A673 (cell line): ENCODE data around the gene DGKZ. TPM values are rescaled to one million over a fixed set of nuclear protein-coding genes. Genes with fewer than 3 reads are reported as not detected.
A peak's percentile ranks its signal among the peaks of the same experiment; 100 is the strongest.
"Not testable (repeated sequence)": the region's sequence is repeated elsewhere in the genome, so short reads cannot be mapped to it uniquely, and the experiment has no call there.

Source experiments
- BruUV-seq: library from RNA; stranded (reverse); fragments of 400-500 nt; replicated peaks from 2 replicates; lab custom pipeline; 2021; lab: Mats Ljungman, UMichigan
- CTCF ChIA-PET: fragments of 300-600 bp; sonication (Branson Sonifier 250); formaldehyde crosslinking; loops from one replicate; lab custom pipeline; 2022; ENCODE audit warnings: antibody characterized with exemption; lab: Charles Lee
- POLR2A ChIA-PET: fragments of 300-600 bp; sonication (Branson Sonifier 250); formaldehyde crosslinking; loops from one replicate; lab custom pipeline; 2022; ENCODE audit warnings: antibody characterized with exemption; ENCODE audit not compliant: low non-redundant PET; lab: Charles Lee
- DNase-seq: peaks from one replicate; pipeline ENCODE4 v3.0.0-alpha.2; 2015; ENCODE audit warnings: low spot score
- H3K27ac ChIP-seq: fragments of 200-600 bp; sonication (generic); 2 replicates; pipeline ENCODE4 v1.5.1; 2016; ENCODE audit warnings: mixed run types, low read depth, mild to moderate bottlenecking, mixed read lengths, antibody characterized with exemption, low read length; ENCODE audit not compliant: poor library complexity, severe bottlenecking
- H3K27me3 ChIP-seq: fragments of 200-600 bp; sonication (generic); replicated peaks from 2 replicates; pipeline ENCODE4 v1.6.1; 2017; ENCODE audit warnings: mixed run types, low read depth, mild to moderate bottlenecking, mixed read lengths, antibody characterized with exemption, low read length; ENCODE audit not compliant: insufficient read depth, poor library complexity
- H3K36me3 ChIP-seq: fragments of 200-600 bp; sonication (generic); 2 replicates; pipeline ENCODE4 v1.6.1; 2016; ENCODE audit warnings: mixed run types, mild to moderate bottlenecking, mixed read lengths, antibody characterized with exemption, low read length; ENCODE audit not compliant: insufficient read depth, poor library complexity, severe bottlenecking
- H3K4me1 ChIP-seq: fragments of 200-600 bp; sonication (generic); 2 replicates; pipeline ENCODE4 v1.6.1; 2017; ENCODE audit warnings: mixed run types, mild to moderate bottlenecking, mixed read lengths, antibody characterized with exemption, low read length; ENCODE audit not compliant: insufficient read depth, poor library complexity, severe bottlenecking
- H3K4me3 ChIP-seq: fragments of 200-600 bp; sonication (generic); 2 replicates; pipeline ENCODE4 v1.5.1; 2016; ENCODE audit warnings: low read depth, mixed run types, mild to moderate bottlenecking, mixed read lengths, low read length; ENCODE audit not compliant: poor library complexity, severe bottlenecking
- H3K9me3 ChIP-seq: fragments of 200-600 bp; sonication (generic); 2 replicates; pipeline ENCODE4 v1.6.1; 2016; ENCODE audit warnings: mixed run types, low read depth, mild to moderate bottlenecking, mixed read lengths, antibody characterized with exemption, low read length; ENCODE audit not compliant: poor library complexity, severe bottlenecking
- CTCF ChIP-seq: fragments of 300-800, 200-600 bp; sonication (generic); conservative IDR thresholded peaks from 2 replicates; pipeline ENCODE4 v1.5.1; 2017; ENCODE audit warnings: low read depth, mild to moderate bottlenecking, antibody characterized with exemption, low read length, moderate library complexity, mixed read lengths
- EZH2 ChIP-seq: fragments of 200-600 bp; sonication (generic); IDR thresholded peaks from 2 replicates; pipeline ENCODE4 v1.6.1; 2017; ENCODE audit warnings: borderline replicate concordance, low read depth, mild to moderate bottlenecking, mixed read lengths, antibody characterized with exemption, low read length; ENCODE audit not compliant: poor library complexity, severe bottlenecking
- intact Hi-C: fragments of 100-400 bp; cut with micrococcal nuclease; formaldehyde crosslinking; loops from one replicate; pipeline ENCODE4 v1.10.0; 2022; ENCODE audit not compliant: unreplicated experiment
- total RNA-seq: library from RNA; stranded (reverse); gene quantifications from 2 replicates; pipeline ENCODE4 v1.2.3, GENCODE V29; 2021

DGKZ gene
- total RNA-seq, 1 experiment from 2014 or later: 145 TPM

DNA sequence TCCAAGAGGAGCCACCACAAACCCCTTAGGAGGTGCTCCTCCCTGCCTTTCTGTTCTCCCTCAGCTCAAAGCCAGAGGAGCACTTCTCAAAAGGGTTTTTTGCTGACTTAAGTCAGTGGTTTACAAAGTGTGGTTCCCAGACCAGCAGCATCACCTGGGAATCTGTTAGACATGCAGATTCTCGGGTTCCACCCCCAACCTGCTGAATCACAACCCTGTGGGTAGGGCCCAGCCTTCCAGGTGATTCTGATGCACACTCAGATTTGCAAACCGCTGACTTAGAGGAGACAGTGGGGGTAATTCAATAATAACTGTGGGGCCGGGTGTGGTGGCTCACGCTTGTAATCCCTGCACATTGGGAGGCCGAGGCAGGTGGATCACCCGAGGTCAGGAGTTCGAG, 47.0 kb upstream of the DGKZ start:
- intact Hi-C loops: no loop called here

GRCh38 chr11:46302866-46303265, 44.4 kb upstream of the DGKZ start:
- TF ChIP-seq CTCF (no peak), EZH2 (no peak)
- Histone ChIP-seq H3K9me3 (no peaks in the 10 kb centered on the region), H3K4me1 (no peaks in the 10 kb centered on the region), H3K4me3 (no peak overlapping the region), H3K27me3 (no peaks in the 10 kb centered on the region), H3K27ac (peak overlapping the region; percentile 1), H3K36me3 (no peaks in the 10 kb centered on the region)
- no peak for DNase-seq
- POLR2A ChIA-PET: no interaction called here
- intact Hi-C loops: no loop called here
- no TSS peak for BruUV-seq
- CTCF ChIA-PET: interaction anchor here (1.4 kb wide), 1 partner anchor 12 kb away, joined by 3 read pairs; no protein-coding TSS in a partner anchor

More for the DNA sequence above, 47.0 kb upstream of the DGKZ start:
- H3K4me3 ChIP-seq: no peak overlapping the region
- no peaks in the 10 kb centered on the region for H3K27me3 ChIP-seq
- no peak overlapping the region for H3K27ac ChIP-seq
- no peak for DNase-seq
- ChIA-PET POLR2A (interaction anchor here (0.6 to 0.7 kb wide), 2 partner anchors 10 to 21 kb away, joined by 3 to 5 read pairs; no protein-coding TSS in a partner anchor), CTCF (interaction anchor here (0.7 to 1.7 kb wide), 4 partner anchors 9 to 382 kb away, joined by 4 to 5 read pairs (median 4); no protein-coding TSS in a partner anchor)
- TF ChIP-seq EZH2 (no peak), CTCF (no peak)
- peaks cover 14% of the 10 kb centered on the region for H3K4me1 ChIP-seq
- no peaks in the 10 kb centered on the region for H3K9me3 ChIP-seq
- no TSS peak for BruUV-seq
- no peaks in the 10 kb centered on the region for H3K36me3 ChIP-seq

GRCh38 chr11:46304036-46304435, 43.2 kb upstream of the DGKZ start:
- DNase-seq, H3K9me3 ChIP-seq, H3K4me1 ChIP-seq, H3K36me3 ChIP-seq, H3K4me3 ChIP-seq, H3K27me3 ChIP-seq, intact Hi-C loops, H3K27ac ChIP-seq, BruUV-seq: not testable (repeated sequence)
- ChIA-PET POLR2A (interaction anchor here (0.6 to 0.8 kb wide), 2 partner anchors 60 to 61 kb away, joined by 3 to 7 read pairs; no protein-coding TSS in a partner anchor), CTCF (interaction anchor here (1.8 kb wide), 1 partner anchor 65 kb away, joined by 5 read pairs; no protein-coding TSS in a partner anchor)

- H3K27ac ChIP-seq: no peak overlapping the region
- ChIA-PET CTCF (interaction anchor here (1.8 kb wide), 1 partner anchor 65 kb away, joined by 5 read pairs; no protein-coding TSS in a partner anchor), POLR2A (interaction anchor here (0.6 kb wide), 1 partner anchor 61 kb away, joined by 3 read pairs; no protein-coding TSS in a partner anchor)
- DNase-seq: no peak
- no TSS peak for BruUV-seq
- no peaks in the 10 kb centered on the region for H3K9me3 ChIP-seq
- intact Hi-C loops: no loop called here
- H3K27me3 ChIP-seq: no peaks in the 10 kb centered on the region
- TF ChIP-seq EZH2 (no peak), CTCF (no peak)
- H3K4me3 ChIP-seq: no peak overlapping the region
- no peaks in the 10 kb centered on the region for H3K4me1 ChIP-seq
- H3K36me3 ChIP-seq: no peaks in the 10 kb centered on the region
These were observed 42.6 kb upstream of the DGKZ start for GRCh38 chr11:46304605-46305179.
